Neural cell (in vitro differentiated cells): ENCODE data around the gene GANAB. TPM values are rescaled to one million over a fixed set of nuclear protein-coding genes. Genes with fewer than 3 reads are reported as not detected.

Experiments used
- H2AFZ ChIP-seq: fragments of 200-600, 300-800 bp; sonication (generic), shearing (Covaris generic); 2 replicates; pipeline ENCODE4 v1.6.0; 2014; ENCODE audit warnings: low read depth, mild to moderate bottlenecking, antibody characterized with exemption, low read length, moderate library complexity
- H3F3A ChIP-seq: fragments of 200-600 bp; shearing (Covaris generic); 2 replicates; pipeline ENCODE4 v1.6.1; 2016; ENCODE audit warnings: mild to moderate bottlenecking, moderate library complexity, mixed read lengths, antibody characterized with exemption, low read length; ENCODE audit not compliant: insufficient read depth, poor library complexity, severe bottlenecking
- H3K27ac ChIP-seq: fragments of 200-600, 300-800 bp; sonication (generic), shearing (Covaris generic); 2 replicates; pipeline ENCODE4 v1.5.1; 2014; ENCODE audit warnings: mild to moderate bottlenecking, low read length, moderate library complexity
- H3K27me3 ChIP-seq: fragments of 300-800, 200-600 bp; sonication (generic), shearing (Covaris generic); 2 replicates; pipeline ENCODE4 v1.6.0; 2014; ENCODE audit warnings: mild to moderate bottlenecking, low read depth, low read length, moderate library complexity; ENCODE audit not compliant: insufficient read depth
- H3K36me3 ChIP-seq: fragments of 300-800, 200-600 bp; sonication (generic), shearing (Covaris generic); 2 replicates; pipeline ENCODE4 v1.5.1; 2014; ENCODE audit warnings: mild to moderate bottlenecking, antibody characterized with exemption, low read length, moderate library complexity; ENCODE audit not compliant: insufficient read depth
- H3K4me2 ChIP-seq: fragments of 300-800, 200-600 bp; sonication (generic), shearing (Covaris generic); 2 replicates; pipeline ENCODE4 v1.6.0; 2014; ENCODE audit warnings: mild to moderate bottlenecking, low read length
- H3K4me3 ChIP-seq: fragments of 300-800, 200-600 bp; sonication (generic), shearing (Covaris generic); 2 replicates; pipeline ENCODE4 v1.5.1; 2014; ENCODE audit warnings: mild to moderate bottlenecking, low read length, moderate library complexity
- H3K79me2 ChIP-seq: fragments of 200-600 bp; shearing (Covaris generic); replicated peaks from 2 replicates; pipeline ENCODE4 v1.6.0; 2014; ENCODE audit warnings: mild to moderate bottlenecking, low read length, moderate library complexity; ENCODE audit not compliant: insufficient read depth
- H3K9ac ChIP-seq: fragments of 300-800, 200-600 bp; sonication (generic), shearing (Covaris generic); 2 replicates; pipeline ENCODE4 v1.6.1; 2016; ENCODE audit warnings: mild to moderate bottlenecking, low read length, mixed read lengths
- H3K9me2 ChIP-seq: fragments of 200-600 bp; shearing (Covaris generic); 2 replicates; pipeline ENCODE4 v1.6.1; 2016; ENCODE audit warnings: mild to moderate bottlenecking, low read length, mixed read lengths; ENCODE audit not compliant: insufficient read depth
- H3K9me3 ChIP-seq: fragments of 200-600, 300-800 bp; sonication (generic), shearing (Covaris generic); 2 replicates; pipeline ENCODE4 v1.6.1; 2016; ENCODE audit warnings: mild to moderate bottlenecking, mixed run types, low read length, moderate library complexity, mixed read lengths
- H4K20me1 ChIP-seq: fragments of 200-600 bp; shearing (Covaris generic); 2 replicates; pipeline ENCODE4 v1.6.1; 2016; ENCODE audit warnings: mild to moderate bottlenecking, mixed run types; ENCODE audit not compliant: insufficient read depth
- CTCF ChIP-seq: fragments of 450-650 bp; IDR thresholded peaks from 2 replicates; pipeline ENCODE4 v1.5.1; 2014; ENCODE audit warnings: antibody characterized with exemption, mild to moderate bottlenecking, moderate library complexity; ENCODE audit not compliant: poor library complexity, severe bottlenecking
- EZH2 ChIP-seq: fragments of 200-600, 300-800 bp; shearing (Covaris generic), sonication (generic); IDR thresholded peaks from 2 replicates; pipeline ENCODE4 v1.6.1; 2014; ENCODE audit warnings: antibody characterized with exemption, low read length, borderline replicate concordance, mild to moderate bottlenecking; ENCODE audit not compliant: insufficient read depth, poor library complexity, severe bottlenecking
- POLR2AphosphoS5 ChIP-seq: IDR thresholded peaks from 2 replicates; pipeline ENCODE4 v1.6.1; 2012
- RAD21 ChIP-seq: fragments of 450-650 bp; conservative IDR thresholded peaks from 2 replicates; pipeline ENCODE4 v1.6.1; 2014; ENCODE audit warnings: antibody characterized with exemption, mild to moderate bottlenecking, moderate library complexity
- REST ChIP-seq: IDR thresholded peaks from 2 replicates; pipeline ENCODE4 v1.6.1; 2012; ENCODE audit warnings: borderline replicate concordance
- SMC3 ChIP-seq: fragments of 450-650 bp; conservative IDR thresholded peaks from 2 replicates; pipeline ENCODE4 v1.6.1; 2014; ENCODE audit warnings: antibody characterized with exemption, mild to moderate bottlenecking, moderate library complexity; ENCODE audit not compliant: poor library complexity
- TAF1 ChIP-seq: IDR thresholded peaks from 2 replicates; pipeline ENCODE4 v1.6.1; 2012; ENCODE audit warnings: low read depth
- polyA plus RNA-seq: library from polyadenylated mRNA; depleted of rRNA; stranded (reverse); fragments of >200 nt; gene quantifications from 2 replicates; pipeline ENCODE4 v1.2.3, GENCODE V29; 2014

GANAB gene
- polyA plus RNA-seq, 1 donor from 2014 or later, result 62.7 TPM

- Histone ChIP-seq H3K27me3 (peaks cover 8% of the 10 kb centered on the region), H2AFZ (no peak overlapping the region), H3K9ac (peak overlapping the region; percentile 16), H3K79me2 (no peaks in the 10 kb centered on the region), H3K36me3 (no peaks in the 10 kb centered on the region), H4K20me1 (no peaks in the 10 kb centered on the region), H3K27ac (no peak overlapping the region), H3F3A (no peaks in the 10 kb centered on the region), H3K9me2 (no peaks in the 10 kb centered on the region), H3K4me2 (no peak overlapping the region), H3K4me3 (no peak overlapping the region), H3K9me3 (no peaks in the 10 kb centered on the region)
- no peak for TF ChIP-seq CTCF
- TF ChIP-seq SMC3, result no peak
- TF ChIP-seq REST, result no peak
- TF ChIP-seq EZH2, result no peak
- no peak for TF ChIP-seq RAD21
- TF ChIP-seq TAF1, result no peak
- TF ChIP-seq POLR2AphosphoS5, result no peak
These were observed 34.6 kb downstream of the GANAB start for GRCh38 chr11:62611705-62612365.

- no peaks in the 10 kb centered on the region for H3K36me3 ChIP-seq
- no peak overlapping the region for H3K9ac ChIP-seq
- H3K79me2 ChIP-seq, result no peaks in the 10 kb centered on the region
- H3K27ac ChIP-seq, result no peak overlapping the region
- no peaks in the 10 kb centered on the region for H3K9me2 ChIP-seq
- no peak overlapping the region for H2AFZ ChIP-seq
- no peak overlapping the region for H3K4me2 ChIP-seq
- TF ChIP-seq REST, result no peak
- no peaks in the 10 kb centered on the region for H3K9me3 ChIP-seq
- H3F3A ChIP-seq, result no peaks in the 10 kb centered on the region
- H3K4me3 ChIP-seq, result no peak overlapping the region
- no peaks in the 10 kb centered on the region for H4K20me1 ChIP-seq
- H3K27me3 ChIP-seq, result peaks cover 8% of the 10 kb centered on the region
These were observed 35.4 kb downstream of the GANAB start for GRCh38 chr11:62610814-62611704.
